Activated CD8-positive, alpha-beta memory T cell treated with anti-CD3 and anti-CD28 coated beads, Interleukin-2, amount 50 U/mL, for 1 hour (primary cell): Measurements from ENCODE around the gene FFAR3.
"Not testable (repeated sequence)": the region's sequence is repeated elsewhere in the genome, so short reads cannot be mapped to it uniquely, and the experiment has no call there.

Experiments used
- DNase-seq: peaks from one replicate; pipeline ENCODE4 v3.0.0-alpha.2; 2020; ENCODE audit errors: extremely low read depth

Gene FFAR3

DNA sequence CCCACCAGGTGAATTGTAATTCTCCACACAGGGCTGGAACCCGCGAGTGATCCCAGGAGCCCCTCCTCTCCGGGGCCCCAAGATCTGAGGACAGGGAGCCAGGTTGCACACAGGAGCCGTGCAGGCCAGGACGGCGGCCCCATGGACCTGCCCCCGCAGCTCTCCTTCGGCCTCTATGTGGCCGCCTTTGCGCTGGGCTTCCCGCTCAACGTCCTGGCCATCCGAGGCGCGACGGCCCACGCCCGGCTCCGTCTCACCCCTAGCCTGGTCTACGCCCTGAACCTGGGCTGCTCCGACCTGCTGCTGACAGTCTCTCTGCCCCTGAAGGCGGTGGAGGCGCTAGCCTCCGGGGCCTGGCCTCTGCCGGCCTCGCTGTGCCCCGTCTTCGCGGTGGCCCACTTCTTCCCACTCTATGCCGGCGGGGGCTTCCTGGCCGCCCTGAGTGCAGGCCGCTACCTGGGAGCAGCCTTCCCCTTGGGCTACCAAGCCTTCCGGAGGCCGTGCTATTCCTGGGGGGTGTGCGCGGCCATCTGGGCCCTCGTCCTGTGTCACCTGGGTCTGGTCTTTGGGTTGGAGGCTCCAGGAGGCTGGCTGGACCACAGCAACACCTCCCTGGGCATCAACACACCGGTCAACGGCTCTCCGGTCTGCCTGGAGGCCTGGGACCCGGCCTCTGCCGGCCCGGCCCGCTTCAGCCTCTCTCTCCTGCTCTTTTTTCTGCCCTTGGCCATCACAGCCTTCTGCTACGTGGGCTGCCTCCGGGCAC lies 6.7 kb upstream of the FFAR3 start:
- no peak for DNase-seq

DNA sequence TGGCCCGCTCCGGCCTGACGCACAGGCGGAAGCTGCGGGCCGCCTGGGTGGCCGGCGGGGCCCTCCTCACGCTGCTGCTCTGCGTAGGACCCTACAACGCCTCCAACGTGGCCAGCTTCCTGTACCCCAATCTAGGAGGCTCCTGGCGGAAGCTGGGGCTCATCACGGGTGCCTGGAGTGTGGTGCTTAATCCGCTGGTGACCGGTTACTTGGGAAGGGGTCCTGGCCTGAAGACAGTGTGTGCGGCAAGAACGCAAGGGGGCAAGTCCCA lies 6.1 kb upstream of the FFAR3 start:
- no peak for DNase-seq

DNA sequence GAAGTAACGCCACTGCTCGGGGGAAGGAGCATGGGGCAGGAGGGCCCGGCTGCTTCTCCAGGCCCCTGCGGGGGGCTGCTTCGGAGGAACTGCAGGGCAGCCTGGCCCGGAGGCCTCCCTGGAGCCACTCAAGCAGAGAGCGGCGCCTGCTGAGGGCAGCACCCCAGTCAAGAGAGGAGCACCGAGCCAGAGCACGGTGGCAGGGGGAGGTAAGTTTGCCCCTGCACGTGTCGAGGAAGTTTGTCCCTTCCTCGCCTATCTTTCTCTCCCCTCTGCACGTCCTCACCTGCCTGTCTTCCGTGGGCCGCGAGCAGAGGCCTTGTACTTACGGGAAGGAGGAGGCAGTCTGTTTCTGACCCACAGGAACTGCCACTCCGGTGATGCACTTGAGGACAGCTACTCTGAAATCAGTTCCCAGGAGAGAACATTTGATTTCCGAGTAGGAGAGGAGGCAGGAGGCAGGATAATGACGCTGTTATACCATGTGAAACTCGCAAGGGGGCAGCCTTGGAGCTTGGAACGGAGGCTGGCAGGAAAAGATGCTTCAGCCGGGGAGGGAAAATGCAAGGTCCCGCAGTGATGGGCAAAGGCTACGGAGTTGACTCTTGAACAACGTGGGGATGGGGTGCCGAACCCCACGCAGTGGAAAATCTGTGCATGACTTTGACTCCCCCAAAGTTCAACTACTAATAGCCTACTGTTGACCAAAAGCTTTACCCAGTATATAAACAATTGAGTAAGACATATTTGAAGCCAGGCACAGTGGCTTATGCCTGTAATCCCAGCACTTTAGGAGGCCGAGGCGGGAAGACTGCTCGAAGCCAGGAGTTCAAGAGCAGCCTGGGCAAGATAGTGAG lies 5.6 kb upstream of the FFAR3 start:
- DNase-seq, result peak; percentile 46

DNA sequence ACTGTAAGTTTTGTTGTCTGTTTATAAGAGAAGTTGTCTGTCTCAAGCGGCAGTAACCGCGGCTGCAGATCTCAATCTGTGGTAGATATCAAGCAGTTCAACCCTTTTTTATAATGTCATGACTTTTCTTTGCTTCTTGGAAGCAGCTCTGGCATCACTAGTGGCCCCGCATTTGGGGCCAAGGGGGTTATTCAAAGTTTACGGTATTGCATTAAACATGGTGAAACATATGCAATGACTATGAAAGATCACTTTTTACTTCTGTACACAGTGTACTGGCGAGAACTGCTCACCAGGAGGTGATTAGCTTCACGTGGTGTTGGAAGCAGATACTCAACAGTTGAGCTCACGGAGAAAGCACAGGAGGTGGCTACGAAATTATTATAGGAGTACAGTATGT lies 4.6 kb upstream of the FFAR3 start:
- no peak for DNase-seq

DNA sequence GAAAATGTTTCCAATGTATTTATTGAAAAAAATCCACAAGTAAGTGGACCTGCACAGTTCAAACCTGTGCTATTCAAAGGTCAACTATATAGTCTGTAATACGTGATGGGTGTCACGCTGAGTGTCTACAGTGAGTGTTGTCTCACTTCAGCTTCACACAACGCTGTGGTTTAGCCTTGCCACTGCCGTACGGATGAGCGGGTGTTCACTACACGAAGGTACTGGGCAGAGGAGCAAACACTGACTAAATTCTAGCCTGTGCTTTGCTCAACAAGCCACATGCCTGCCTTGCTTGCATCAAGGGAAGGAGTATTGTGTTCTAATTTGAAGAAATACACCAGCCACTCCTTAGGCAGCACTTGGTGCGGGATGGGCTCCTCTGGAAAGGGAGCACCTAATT lies 3.4 kb upstream of the FFAR3 start:
- DNase-seq, result no peak

DNA sequence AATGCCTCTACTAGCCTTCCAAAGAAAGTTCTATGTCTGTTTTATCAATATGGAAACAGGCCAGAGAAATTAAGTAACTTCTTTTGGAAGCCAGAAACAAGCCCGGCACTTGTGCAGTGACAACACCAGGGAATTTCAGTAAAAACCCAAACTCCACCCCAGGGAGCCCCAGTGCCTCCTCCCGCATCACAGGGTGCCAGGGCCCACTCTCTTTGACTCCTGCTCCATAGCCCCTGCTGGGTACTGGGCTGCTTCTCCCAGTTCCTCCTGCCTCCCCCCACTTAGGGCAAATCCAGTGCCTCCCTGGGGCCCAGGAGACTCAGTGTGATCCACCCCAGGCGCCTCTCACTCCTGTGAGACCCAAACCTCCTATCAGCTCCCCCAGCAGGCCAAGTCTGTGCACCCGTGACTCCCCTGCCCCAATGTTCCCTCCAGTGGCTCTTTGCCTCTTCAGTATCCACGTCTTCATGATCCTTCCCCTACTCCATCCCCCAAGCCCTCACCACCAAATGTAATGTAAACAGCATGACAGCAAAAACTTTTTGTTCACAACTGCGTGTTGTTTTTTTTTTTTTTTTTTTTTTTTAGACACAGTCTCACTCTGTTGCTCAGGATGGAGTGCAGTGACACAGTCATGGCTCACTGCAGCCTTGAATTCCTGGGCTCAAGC lies 2.3 kb upstream of the FFAR3 start:
- DNase-seq, result no peak

DNA sequence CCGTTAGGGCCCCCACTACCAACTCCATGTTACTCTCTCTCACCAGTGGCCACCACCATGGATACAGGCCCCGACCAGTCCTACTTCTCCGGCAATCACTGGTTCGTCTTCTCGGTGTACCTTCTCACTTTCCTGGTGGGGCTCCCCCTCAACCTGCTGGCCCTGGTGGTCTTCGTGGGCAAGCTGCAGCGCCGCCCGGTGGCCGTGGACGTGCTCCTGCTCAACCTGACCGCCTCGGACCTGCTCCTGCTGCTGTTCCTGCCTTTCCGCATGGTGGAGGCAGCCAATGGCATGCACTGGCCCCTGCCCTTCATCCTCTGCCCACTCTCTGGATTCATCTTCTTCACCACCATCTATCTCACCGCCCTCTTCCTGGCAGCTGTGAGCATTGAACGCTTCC lies 574 bp downstream of the FFAR3 start:
- not testable (repeated sequence) for DNase-seq

DNA sequence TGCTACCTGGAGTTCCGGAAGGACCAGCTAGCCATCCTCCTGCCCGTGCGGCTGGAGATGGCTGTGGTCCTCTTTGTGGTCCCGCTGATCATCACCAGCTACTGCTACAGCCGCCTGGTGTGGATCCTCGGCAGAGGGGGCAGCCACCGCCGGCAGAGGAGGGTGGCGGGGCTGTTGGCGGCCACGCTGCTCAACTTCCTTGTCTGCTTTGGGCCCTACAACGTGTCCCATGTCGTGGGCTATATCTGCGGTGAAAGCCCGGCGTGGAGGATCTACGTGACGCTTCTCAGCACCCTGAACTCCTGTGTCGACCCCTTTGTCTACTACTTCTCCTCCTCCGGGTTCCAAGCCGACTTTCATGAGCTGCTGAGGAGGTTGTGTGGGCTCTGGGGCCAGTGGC lies 1.1 kb downstream of the FFAR3 start:
- not testable (repeated sequence) for DNase-seq

DNA sequence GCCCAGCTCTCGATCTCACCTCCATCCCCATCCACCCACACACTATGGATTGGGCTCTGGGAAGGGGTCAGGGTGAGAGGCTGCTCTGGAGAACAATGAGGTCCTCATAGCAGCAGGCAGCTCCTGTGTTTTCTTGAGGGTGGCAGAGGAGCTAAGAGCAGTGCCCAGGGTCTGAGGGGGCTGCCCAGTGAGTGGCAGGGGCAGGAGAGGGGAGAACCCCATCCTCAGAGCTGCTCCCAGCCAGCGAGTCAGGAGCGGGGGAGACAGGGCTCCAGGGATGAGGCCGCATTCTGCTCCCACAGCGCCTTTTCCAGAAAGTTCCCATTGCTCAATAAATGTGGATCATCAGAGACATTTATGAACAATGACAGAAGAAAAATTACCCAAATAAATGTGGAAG lies 1.8 kb downstream of the FFAR3 start:
- DNase-seq, result not testable (repeated sequence)

DNA sequence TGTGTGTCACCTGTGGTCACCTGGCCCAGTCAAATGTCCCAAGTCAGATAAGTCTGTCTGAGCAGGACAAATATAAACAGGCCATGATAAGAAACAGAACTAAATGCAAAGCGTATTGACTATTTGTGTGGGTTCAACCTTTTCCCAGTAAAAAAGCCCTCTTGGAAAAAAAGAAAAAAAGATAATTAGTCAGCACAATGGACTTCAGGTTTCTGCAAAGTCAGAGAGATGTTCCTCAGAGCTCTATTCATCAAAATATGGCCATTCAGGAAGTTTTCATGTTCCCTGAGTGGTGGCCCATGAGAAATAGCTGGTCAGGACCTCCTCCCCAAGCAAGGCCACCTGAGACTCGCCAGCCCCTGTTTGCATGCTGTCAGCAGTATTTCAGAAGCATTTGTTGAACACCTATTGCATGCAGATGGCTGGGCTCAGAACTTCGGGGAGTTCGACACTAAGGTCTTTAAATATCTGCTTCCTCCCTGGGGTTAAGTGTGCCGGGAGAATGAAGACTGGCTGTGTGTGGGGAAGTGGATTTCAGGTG lies 2.7 kb downstream of the FFAR3 start:
- no peak for DNase-seq

DNA sequence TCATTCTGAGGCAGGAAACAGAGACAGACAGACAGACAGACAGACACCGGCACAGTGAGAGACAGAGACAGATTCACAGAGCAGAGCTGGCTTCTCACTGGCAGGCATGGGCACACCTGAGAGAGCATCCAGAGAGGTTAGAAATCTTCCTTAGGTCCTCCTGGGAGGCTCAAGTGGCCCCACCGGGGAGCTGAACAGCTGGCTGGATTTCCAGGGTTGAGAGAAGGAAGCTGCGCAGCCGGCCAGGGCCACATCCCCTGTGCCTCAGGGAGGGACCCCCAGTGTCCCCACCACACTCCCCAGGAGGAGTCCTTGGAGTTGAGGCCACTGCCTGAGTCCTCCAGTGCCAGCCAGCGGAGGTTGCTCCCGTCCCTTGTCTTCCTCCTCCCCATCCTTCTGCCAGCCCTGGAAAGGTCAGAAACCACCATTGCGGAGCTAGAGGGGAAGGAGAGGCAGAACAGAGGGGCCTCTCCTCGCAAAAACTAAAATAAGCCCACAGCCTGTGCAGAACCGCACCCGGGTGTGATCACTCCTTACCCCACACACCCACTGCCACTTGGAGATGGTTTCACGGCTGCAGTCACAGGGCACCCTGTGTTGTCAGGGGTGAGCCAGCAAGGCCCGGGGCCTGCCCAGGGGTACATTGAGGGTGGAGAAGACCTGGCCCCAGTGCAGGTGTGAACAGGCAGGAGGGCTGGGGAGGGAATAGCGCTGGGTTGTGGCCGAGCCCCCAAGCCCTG lies 4.2 kb downstream of the FFAR3 start:
- no peak for DNase-seq

DNA sequence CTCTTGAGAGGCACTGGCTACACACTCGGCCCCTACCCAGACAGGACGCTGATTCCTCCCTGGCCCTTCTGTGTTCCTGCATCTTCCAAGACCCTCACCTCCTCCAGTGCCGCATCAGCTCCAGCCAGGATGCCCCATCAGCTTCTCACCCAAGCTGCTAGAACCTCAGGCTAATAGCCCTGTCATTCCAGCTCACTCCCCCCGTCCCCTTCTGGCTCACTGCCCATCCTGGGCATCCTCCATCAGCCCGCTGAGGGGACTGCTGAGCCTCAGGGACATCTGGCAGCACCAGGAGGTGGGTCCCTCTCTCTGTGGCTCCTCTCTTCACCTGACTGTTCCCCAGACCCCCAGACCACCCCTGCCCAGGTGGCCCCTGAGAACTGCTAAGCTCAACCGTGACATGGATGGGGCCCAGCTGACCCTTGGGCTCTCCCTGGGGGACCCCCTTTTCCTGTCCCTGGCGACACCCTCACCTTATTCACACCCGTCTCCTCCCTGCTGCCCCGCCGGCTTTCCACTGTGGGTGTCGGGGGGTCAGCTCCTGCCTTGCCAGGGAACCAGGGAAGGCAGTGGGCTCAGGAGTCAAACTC lies 4.8 kb downstream of the FFAR3 start:
- no peak for DNase-seq

DNA sequence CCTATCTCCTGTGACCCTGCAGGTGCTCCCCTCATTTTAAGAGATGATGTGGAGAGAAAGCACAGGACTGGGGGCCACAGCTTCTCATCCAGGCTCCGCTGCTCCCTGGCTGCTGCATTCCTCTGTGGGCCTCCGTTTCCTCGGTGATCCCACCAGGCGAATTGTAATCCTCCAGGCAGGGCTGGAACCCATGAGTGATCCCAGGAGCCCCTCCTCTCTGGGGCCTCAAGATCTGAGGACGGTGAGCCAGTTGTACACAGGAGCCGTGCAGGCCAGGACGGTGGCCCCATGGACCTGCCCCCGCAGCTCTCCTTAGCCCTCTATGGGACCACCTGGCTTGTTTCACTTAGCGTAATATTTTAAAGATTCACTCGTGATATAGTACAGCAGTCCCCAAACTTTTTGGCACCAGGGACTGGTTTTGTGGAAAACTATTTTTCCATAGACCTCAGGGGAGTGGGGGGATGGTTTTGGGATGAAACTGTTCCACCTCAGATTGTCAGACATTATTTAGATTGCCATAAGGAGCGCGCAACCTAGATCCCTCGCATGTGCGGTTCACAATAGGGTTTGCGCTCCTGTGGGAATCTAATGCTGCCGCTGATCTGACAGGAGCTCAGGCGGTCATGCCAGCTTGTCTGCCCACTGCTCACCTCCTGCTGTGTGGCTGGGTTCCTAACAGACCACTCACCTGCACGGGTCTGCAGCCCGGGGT lies 5.6 kb downstream of the FFAR3 start:
- DNase-seq, result no peak

DNA sequence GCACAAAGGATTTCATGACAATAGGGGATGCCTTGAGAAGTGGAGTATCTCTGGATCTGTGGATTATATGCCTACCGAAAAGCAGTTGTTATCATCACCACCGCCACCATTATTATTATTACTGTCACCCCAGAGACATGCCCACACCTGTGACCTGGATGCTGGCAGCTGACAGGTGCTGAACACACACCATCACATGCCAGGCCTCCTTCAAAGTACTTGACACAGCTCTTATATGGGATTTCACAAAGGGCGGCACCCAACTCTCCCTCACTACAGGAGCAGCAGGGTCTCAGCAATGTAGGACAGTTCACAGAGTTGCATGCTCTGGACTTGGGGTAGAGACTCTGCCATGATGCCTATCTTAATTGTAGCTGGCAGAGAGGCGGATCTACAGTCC lies 7.0 kb downstream of the FFAR3 start:
- DNase-seq, result no peak

DNA sequence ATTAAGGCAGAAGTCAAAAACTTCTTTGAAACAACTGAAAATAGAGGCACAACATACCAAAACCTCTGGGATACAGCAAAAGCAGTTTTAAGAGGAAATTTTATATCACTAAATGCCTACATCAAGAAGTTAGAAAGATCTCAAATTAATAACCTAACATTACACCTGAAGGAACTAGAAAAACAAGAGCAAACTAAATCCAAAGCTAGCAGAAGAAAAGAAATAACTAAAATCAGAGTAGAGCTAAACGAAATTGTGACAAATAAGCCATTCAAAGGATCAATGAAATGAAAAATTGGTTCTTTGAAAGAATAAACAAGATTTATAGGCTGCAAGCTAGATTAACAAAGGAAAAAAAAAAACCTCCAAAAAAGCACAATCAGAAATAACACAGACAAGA lies 10.1 kb downstream of the FFAR3 start:
- DNase-seq, result no peak

DNA sequence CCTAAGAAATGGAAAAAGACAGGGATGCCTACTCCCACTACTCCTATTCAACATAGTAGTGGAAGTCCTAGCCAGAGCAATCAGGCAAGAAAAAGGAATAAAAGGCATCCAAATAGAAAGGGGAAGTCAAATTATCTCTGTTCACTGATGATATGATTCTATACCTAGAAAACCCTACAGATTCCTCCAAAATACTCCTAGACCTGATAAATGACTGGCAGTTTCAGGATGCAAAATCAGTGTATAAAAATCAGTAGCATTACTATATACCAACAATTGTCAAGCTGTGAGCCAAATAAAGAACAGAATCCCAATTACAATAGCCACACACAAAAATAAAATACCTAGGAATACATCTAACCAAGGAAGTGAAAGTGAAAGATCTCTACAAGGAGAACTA lies 11.3 kb downstream of the FFAR3 start:
- no peak for DNase-seq

DNA sequence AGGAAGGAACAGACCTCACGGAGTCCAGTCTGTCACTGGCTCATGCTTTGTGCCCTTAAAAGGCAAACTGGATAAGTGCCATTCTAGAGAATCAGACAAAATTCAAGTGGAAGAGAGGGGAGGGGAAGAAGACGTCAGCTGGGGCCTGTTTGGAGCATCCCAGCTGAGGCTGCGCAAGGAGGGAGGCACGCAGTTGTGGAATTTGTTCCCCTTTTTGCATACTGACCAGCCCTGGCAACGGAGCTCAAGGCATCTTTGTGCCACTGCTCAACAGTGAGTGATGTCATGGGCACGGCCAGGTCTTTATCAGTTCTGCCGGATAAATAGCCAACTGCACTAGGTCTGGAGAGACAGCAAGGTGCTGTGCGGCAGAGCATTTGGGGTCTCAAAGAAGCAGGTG lies 12.5 kb downstream of the FFAR3 start, which contains the start of gene GPR42:
Gene GPR42 (plus strand): TSS at position 347 of the 400 bp plus-strand sequence. CDS start 292 bp downstream, outside the sequence.
- DNase-seq, result no peak

DNA sequence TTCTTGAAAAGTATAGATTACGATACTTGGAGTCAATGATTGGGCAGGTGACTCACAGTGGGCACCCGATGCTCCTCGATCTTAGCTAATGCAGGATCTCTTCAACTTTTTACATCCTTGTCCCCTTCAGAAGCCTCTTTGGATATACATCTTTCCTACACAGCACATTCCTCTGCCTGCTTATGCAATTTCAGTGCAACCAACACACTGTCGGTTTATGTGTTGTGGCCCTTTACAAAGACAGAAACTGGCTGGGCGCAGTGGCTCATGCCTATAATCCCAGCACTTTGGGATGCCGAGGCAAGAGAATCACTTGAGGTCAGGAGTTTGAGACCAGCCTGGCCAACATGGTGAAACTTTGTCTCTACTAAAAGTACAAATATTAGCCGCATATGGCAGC lies 15.2 kb downstream of the FFAR3 start:
- DNase-seq, result no peak

DNA sequence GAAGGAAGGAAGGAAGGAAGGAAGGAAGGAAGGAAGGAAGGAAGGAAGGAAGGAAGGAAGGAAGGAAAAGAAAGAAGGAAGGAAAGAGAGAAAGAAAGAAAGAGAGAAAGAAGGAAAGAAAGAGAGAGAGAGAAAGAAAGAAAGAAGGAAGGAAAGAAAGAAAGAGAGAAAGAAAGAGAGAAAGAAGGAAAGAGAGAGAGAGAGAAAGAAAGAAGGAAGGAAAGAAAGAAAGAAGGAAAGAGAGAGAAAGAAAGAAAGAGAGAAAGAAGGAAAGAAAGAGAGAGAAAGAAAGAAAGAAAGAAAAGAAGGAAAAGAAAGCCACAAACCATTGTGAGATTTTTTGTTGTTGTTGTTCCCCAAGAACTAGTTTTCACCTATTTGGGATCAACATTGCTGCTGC lies 15.8 kb downstream of the FFAR3 start:
- not testable (repeated sequence) for DNase-seq

DNA sequence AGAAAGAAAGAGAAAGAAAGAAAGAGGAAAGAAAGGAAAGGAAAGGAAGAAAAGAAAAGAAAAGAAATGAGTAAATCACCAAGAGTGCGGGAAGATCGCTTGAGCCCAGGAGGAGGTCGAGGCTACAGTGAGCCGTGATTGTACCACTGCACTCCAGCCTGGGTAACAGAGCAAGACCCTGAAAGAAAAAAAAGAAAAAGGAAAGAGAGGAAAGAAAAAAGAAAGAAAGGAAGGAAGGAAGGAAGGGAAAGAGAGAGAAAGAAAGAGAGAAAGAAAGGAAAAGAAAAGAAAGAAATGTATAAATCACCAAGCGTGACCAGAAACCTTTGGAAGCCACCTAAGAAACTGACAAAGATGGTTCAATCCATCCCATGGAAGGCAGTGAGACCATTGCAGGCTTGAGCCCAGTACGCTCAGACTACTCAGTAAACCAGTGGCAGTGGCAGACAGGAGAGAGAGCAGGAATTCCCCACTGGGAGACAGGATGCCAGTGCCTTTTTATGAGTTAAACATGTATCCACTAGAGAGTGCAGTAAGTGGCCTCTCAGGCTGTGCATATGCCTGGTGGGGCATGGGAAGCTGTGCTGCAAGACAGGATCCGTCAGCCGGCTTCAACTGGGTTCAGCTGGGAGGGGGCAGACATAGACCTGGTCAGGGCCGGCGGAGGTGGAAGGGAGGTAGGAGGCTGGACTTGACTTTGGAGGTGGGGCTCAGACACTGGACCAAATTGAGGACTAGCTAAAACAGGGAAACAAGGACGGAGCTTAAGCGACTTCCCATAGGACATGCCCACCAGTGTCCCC lies 17.4 kb downstream of the FFAR3 start:
- DNase-seq, result no peak
